Measurements from ENCODE around the gene MGAM2. TPM values are rescaled to one million over a fixed set of nuclear protein-coding genes. Genes with fewer than 3 reads are reported as not detected.

MGAM2 gene
- total RNA-seq, 4 donors from 2014 or later: 8.4 to 84.5 (median 46.8) TPM

DNA sequence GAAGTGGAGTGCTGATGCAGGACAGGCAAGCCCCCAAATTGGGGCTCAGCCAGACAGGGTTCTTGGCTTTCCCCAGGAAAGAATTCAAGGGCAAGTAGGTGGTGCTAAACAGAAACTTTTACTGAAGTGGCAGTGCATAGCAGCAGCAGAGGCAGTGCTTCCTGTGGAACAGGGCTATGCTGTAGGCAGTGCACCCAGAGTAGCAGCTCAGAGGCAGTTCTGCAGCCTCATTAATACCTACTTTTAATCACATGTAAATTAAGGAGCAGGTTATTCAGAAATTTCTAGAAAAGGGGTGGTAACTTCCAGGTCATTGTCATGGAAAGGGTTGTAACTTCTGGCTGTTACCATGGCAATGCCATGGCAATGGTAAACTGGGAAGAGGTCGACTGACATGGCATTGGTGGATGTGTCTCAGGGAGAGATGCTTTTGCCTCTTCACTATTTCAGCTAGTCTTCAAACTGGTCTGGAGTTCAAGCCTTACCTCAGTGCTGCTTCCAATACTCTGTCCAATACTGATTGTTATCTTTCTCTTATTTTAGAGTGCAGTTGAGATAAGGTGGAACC lies 117.1 kb downstream of the MGAM2 start:
- H3K4me1 ChIP-seq: no peaks in the 10 kb centered on the region
- no peaks in the 10 kb centered on the region for H3K36me3 ChIP-seq
- H3K27ac ChIP-seq: no peak overlapping the region
- H3K4me3 ChIP-seq: no peak overlapping the region
- 27 to 33% methylated on average over 1 of the region's 1 CpG for WGBS, 2 donors (ENCODE audit: low coverage in 1 of 2)
- in situ Hi-C loops (cut with MboI; ENCODE audit: low pct_ligation_motif_present in 1 of 4, low pct_unique_long_range_greater_than_20kb in 1 of 4, low sequenced_read_pairs in 3 of 4): no loop called here
- no peak for TF ChIP-seq POLR2AphosphoS5 (IDR thresholded peaks at IDR 0.05)
- intact Hi-C loops (cut with DNase I; ENCODE audit: low total_unique reads): no loop called here
- H3K27me3 ChIP-seq: no peaks in the 10 kb centered on the region
- DNase-seq: no peak
- no peaks in the 10 kb centered on the region for H3K9me3 ChIP-seq

DNA sequence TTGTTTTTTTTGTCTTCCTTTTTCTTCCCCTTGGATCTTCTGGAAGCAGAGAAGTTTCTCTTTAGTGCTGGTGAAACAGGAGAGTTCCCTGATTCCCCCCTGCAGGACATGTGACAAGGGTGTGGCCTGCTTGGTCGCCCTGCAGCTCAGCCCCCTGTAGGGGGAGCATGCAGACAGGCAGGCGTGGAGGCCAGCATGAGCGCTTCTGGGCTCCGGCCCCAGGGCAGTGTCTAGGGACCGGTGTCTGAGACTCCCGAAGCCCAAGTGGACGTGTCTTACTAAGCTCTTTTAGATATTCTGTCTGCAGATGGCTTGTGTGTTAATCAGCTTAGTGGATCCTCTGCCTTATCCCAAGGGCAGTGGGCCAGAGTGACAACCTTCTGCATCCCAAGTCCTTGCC lies 120.2 kb downstream of the MGAM2 start:
- intact Hi-C loops (cut with DNase I; ENCODE audit: low total_unique reads): no loop called here
- DNase-seq: no peak
- WGBS, 2 donors (ENCODE audit: low coverage in 1 of 2): 60% methylated on average over 7 of the region's 7 CpGs; no CpG with 5 or more reads in 1 of the 2 donors

DNA sequence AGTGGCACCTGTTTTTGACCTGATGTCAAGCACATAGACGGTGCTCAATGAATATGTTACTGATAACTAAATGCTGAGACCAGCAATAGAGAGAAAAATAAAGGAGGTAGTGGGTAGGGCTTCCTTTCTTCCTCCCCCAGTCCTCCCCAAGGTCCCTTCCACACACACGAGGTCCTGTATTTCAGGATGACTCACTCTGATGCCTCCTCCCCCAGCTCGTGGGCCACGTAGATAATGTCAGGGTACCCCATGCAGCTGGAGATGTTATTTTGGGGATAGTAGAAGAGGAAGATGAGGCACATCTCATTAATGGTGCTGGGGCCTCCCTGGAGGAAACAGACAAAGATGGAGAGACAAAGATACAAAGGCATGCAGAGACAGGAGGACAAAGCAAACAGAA lies 129.0 kb downstream of the MGAM2 start:
- WGBS, 2 donors (ENCODE audit: low coverage in 1 of 2): 38 to 50% methylated on average over 1 to 4 of the region's 4 CpGs
- Histone ChIP-seq H3K27ac (no peak overlapping the region), H3K4me3 (no peak overlapping the region), H3K9me3 (no peaks in the 10 kb centered on the region), H3K27me3 (no peaks in the 10 kb centered on the region), H3K36me3 (no peaks in the 10 kb centered on the region), H3K4me1 (no peaks in the 10 kb centered on the region)
- TF ChIP-seq POLR2A (IDR thresholded peaks at IDR 0.05) (no peak), POLR2AphosphoS5 (IDR thresholded peaks at IDR 0.05) (no peak), EP300 (IDR thresholded peaks at IDR 0.05; ENCODE audit: low read depth) (no peak)
- TF ChIP-seq, protein P1, sequence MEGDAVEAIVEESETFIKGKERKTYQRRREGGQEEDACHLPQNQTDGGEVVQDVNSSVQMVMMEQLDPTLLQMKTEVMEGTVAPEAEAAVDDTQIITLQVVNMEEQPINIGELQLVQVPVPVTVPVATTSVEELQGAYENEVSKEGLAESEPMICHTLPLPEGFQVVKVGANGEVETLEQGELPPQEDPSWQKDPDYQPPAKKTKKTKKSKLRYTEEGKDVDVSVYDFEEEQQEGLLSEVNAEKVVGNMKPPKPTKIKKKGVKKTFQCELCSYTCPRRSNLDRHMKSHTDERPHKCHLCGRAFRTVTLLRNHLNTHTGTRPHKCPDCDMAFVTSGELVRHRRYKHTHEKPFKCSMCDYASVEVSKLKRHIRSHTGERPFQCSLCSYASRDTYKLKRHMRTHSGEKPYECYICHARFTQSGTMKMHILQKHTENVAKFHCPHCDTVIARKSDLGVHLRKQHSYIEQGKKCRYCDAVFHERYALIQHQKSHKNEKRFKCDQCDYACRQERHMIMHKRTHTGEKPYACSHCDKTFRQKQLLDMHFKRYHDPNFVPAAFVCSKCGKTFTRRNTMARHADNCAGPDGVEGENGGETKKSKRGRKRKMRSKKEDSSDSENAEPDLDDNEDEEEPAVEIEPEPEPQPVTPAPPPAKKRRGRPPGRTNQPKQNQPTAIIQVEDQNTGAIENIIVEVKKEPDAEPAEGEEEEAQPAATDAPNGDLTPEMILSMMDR (IDR thresholded peaks at IDR 0.05): no peak
- in situ Hi-C loops (cut with MboI; ENCODE audit: low pct_ligation_motif_present in 1 of 4, low pct_unique_long_range_greater_than_20kb in 1 of 4, low sequenced_read_pairs in 3 of 4) (no loop called here), intact Hi-C loops (cut with DNase I; ENCODE audit: low total_unique reads) (no loop called here)
- no peak for DNase-seq

More for the DNA sequence above, 120.2 kb downstream of the MGAM2 start:
- Histone ChIP-seq H3K4me1 (no peaks in the 10 kb centered on the region), H3K27ac (no peak overlapping the region), H3K36me3 (no peaks in the 10 kb centered on the region), H3K9me3 (no peaks in the 10 kb centered on the region), H3K4me3 (no peak overlapping the region), H3K27me3 (no peaks in the 10 kb centered on the region)
- no peak for TF ChIP-seq POLR2AphosphoS5 (IDR thresholded peaks at IDR 0.05)
- TF ChIP-seq, protein P1 (IDR thresholded peaks at IDR 0.05): no peak
- TF ChIP-seq EP300 (IDR thresholded peaks at IDR 0.05; ENCODE audit: low read depth): no peak
- no peak for TF ChIP-seq POLR2A (IDR thresholded peaks at IDR 0.05)
- in situ Hi-C loops (cut with MboI; ENCODE audit: low pct_ligation_motif_present in 1 of 4, low pct_unique_long_range_greater_than_20kb in 1 of 4, low sequenced_read_pairs in 3 of 4): no loop called here

DNA sequence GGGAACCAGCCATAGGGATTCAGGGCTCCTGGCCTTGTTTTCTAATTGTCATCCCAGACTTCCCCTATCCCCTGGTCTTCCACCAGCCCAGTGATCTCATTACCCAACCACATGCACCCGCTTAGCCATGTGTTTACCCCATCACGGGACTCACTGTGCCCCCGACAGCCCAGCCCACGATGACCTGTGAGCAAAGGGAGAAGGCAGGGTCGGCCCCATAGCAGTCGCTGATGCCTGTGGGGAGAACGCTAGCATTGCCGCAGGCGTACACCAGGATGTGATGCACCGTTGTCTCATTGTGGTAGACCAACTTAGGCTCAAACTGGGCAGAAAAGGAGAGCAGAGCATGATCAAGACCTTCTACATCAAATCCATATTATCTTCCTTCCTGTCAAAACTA lies 132.3 kb downstream of the MGAM2 start:
- Histone ChIP-seq H3K27ac (no peak overlapping the region), H3K4me3 (no peak overlapping the region), H3K9me3 (no peaks in the 10 kb centered on the region), H3K27me3 (no peaks in the 10 kb centered on the region), H3K4me1 (no peaks in the 10 kb centered on the region), H3K36me3 (no peaks in the 10 kb centered on the region)
- WGBS, 2 donors (ENCODE audit: low coverage in 1 of 2): 83 to 90% methylated on average over 2 to 10 of the region's 10 CpGs
- intact Hi-C loops (cut with DNase I; ENCODE audit: low total_unique reads) (no loop called here), in situ Hi-C loops (cut with MboI; ENCODE audit: low pct_ligation_motif_present in 1 of 4, low pct_unique_long_range_greater_than_20kb in 1 of 4, low sequenced_read_pairs in 3 of 4) (no loop called here)
- no peak for DNase-seq
- TF ChIP-seq EP300 (IDR thresholded peaks at IDR 0.05; ENCODE audit: low read depth): no peak
- TF ChIP-seq POLR2A (IDR thresholded peaks at IDR 0.05): no peak
- TF ChIP-seq, protein P1 (IDR thresholded peaks at IDR 0.05): no peak
- no peak for TF ChIP-seq POLR2AphosphoS5 (IDR thresholded peaks at IDR 0.05)

Data from transverse colon (tissue), 4 donors.